A549 (cell line): Measurements from ENCODE around the gene DPY19L3.

Experiments used
- CEBPB ChIP-seq, 2 experiments: fragments of >200 bp in 1 of 2; sonication (Bioruptor Twin) in 1 of 2; formaldehyde crosslinking in 1 of 2; IDR thresholded peaks; 2 replicates each; pipeline ENCODE4 v1.6.1; 2012 to 2016
- EP300 ChIP-seq, 2 experiments: fragments of >200 bp; sonication (Bioruptor Twin); formaldehyde crosslinking; IDR thresholded peaks; 2 replicates in 1 of 2; 3 replicates in 1 of 2; pipeline ENCODE4 v1.6.1; 2016 to 2017
- FOSL2 ChIP-seq, 2 experiments: fragments of 450-650 bp in 1 of 2; fragments of >200 bp in 1 of 2; sonication (Bioruptor Twin) in 1 of 2; formaldehyde crosslinking; IDR thresholded peaks; 2 replicates each; pipeline versions ENCODE4 v1.5.0 to v1.6.1; 2016 to 2020; ENCODE audit warnings: mild to moderate bottlenecking in 1 of 2, moderate library complexity in 1 of 2
- JUN ChIP-seq, 2 experiments: fragments of >200 bp; sonication (Bioruptor Twin); formaldehyde crosslinking; IDR thresholded peaks; 2 replicates in 1 of 2; 3 replicates in 1 of 2; pipeline ENCODE4 v1.6.1; 2016 to 2017
- POLR2A ChIP-seq: IDR thresholded peaks from 2 replicates; pipeline ENCODE4 v1.6.1; 2012; ENCODE audit warnings: mild to moderate bottlenecking, low read length
- POLR2AphosphoS2 ChIP-seq: conservative IDR thresholded peaks from 2 replicates; pipeline ENCODE4 v1.6.1; 2012; ENCODE audit warnings: low read length, improper control_type of control experiment, inconsistent platforms
- RNF2 ChIP-seq: fragments of 200-600 bp; sonication (generic); IDR thresholded peaks from 2 replicates; pipeline ENCODE4 v1.6.1; 2016; ENCODE audit warnings: low read depth, mild to moderate bottlenecking, antibody characterized with exemption, moderate library complexity, borderline replicate concordance
- TF ChIP-seq, protein P1 (sequence below): fragments of >200 bp; sonication (Bioruptor Twin); formaldehyde crosslinking; IDR thresholded peaks from 3 replicates; pipeline ENCODE4 v1.5.1; 2016
- TF ChIP-seq, protein P2 (sequence below): fragments of 250-450 bp; sonication (Bioruptor Pico); IDR thresholded peaks from 2 replicates; pipeline ENCODE4 v1.5.0; 2021; ENCODE audit warnings: mild to moderate bottlenecking, moderate library complexity, borderline replicate concordance
- TF ChIP-seq, protein P3 (sequence below): fragments of 450-650 bp; IDR thresholded peaks from 2 replicates; pipeline ENCODE4 v1.6.1; 2014; ENCODE audit warnings: antibody characterized with exemption
- TF ChIP-seq, protein P4 (sequence below): fragments of >200 bp; sonication (Bioruptor Twin); formaldehyde crosslinking; IDR thresholded peaks from 3 replicates; pipeline ENCODE4 v1.6.1; 2016

DNA sequence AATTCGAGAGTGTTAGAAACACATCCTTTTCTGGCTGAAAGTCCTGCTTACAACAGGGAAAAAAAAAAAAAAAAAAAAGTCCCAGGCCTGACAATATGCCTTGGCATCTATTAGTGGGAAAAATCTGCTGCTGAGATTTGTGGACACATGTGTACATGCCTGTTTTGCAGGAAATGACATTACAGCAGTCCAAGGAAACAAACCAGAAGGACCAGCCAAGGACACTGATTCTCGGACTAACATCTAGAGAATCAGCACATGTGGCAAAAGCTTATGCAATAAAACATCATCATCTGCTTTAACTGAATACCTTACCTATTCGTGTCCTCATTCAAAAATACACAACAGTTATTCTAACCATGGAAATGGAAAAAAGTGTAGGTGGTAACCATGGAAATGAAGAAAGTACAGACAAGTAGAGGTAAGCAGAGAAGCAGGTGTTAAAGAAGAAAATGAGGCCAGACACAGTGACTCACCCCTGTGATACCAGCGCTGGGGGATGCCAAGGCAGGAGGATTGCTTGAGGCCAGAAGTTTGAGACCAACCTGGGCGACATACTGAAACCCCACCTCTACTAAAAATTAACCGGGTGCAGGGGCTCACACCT is 9.4 kb upstream of the DPY19L3 start:
- TF ChIP-seq, protein P1, sequence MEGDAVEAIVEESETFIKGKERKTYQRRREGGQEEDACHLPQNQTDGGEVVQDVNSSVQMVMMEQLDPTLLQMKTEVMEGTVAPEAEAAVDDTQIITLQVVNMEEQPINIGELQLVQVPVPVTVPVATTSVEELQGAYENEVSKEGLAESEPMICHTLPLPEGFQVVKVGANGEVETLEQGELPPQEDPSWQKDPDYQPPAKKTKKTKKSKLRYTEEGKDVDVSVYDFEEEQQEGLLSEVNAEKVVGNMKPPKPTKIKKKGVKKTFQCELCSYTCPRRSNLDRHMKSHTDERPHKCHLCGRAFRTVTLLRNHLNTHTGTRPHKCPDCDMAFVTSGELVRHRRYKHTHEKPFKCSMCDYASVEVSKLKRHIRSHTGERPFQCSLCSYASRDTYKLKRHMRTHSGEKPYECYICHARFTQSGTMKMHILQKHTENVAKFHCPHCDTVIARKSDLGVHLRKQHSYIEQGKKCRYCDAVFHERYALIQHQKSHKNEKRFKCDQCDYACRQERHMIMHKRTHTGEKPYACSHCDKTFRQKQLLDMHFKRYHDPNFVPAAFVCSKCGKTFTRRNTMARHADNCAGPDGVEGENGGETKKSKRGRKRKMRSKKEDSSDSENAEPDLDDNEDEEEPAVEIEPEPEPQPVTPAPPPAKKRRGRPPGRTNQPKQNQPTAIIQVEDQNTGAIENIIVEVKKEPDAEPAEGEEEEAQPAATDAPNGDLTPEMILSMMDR: no peak
- TF ChIP-seq CEBPB (IDR thresholded peaks at IDR 0.05) (no peak), EP300 (IDR thresholded peaks at IDR 0.05) (no peak), FOSL2 (IDR thresholded peaks at IDR 0.05) (no peak), FOSL2 (CRISPR knock-in tag; IDR thresholded peaks at IDR 0.05) (no peak), POLR2A (no peak), POLR2AphosphoS2 (no peak), JUN (IDR thresholded peaks at IDR 0.05) (no peak), RNF2 (no peak)
- TF ChIP-seq, protein P2, sequence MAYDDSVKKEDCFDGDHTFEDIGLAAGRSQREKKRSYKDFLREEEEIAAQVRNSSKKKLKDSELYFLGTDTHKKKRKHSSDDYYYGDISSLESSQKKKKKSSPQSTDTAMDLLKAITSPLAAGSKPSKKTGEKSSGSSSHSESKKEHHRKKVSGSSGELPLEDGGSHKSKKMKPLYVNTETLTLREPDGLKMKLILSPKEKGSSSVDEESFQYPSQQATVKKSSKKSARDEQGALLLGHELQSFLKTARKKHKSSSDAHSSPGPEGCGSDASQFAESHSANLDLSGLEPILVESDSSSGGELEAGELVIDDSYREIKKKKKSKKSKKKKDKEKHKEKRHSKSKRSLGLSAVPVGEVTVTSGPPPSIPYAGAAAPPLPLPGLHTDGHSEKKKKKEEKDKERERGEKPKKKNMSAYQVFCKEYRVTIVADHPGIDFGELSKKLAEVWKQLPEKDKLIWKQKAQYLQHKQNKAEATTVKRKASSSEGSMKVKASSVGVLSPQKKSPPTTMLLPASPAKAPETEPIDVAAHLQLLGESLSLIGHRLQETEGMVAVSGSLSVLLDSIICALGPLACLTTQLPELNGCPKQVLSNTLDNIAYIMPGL (CRISPR knock-in tag): no peak
- TF ChIP-seq, protein P3, sequence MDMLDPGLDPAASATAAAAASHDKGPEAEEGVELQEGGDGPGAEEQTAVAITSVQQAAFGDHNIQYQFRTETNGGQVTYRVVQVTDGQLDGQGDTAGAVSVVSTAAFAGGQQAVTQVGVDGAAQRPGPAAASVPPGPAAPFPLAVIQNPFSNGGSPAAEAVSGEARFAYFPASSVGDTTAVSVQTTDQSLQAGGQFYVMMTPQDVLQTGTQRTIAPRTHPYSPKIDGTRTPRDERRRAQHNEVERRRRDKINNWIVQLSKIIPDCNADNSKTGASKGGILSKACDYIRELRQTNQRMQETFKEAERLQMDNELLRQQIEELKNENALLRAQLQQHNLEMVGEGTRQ: no peak
- TF ChIP-seq, protein P4, sequence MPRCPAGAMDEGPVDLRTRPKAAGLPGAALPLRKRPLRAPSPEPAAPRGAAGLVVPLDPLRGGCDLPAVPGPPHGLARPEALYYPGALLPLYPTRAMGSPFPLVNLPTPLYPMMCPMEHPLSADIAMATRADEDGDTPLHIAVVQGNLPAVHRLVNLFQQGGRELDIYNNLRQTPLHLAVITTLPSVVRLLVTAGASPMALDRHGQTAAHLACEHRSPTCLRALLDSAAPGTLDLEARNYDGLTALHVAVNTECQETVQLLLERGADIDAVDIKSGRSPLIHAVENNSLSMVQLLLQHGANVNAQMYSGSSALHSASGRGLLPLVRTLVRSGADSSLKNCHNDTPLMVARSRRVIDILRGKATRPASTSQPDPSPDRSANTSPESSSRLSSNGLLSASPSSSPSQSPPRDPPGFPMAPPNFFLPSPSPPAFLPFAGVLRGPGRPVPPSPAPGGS: no peak
